Measurements from ENCODE around the gene SLC5A12.
"Not testable (repeated sequence)": the region's sequence is repeated elsewhere in the genome, so short reads cannot be mapped to it uniquely, and the experiment has no call there.

SLC5A12 gene

DNA sequence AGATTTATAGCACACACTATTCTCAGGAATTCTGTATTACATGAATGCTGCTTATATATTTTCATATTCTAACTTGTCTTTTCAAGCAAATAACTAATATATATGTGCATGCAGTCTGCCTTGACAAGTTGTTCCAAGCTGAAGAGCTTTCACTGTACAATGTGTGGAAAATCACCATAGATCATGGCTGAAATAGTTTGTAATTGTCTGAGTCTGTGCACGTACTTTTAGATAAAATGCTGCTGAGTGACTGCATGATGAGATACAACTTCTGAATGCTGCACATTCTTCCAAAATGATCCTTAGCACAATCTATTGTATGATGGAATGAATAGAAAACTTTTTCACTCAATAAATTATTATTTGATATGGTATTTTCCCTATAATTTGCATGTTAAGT lies 58.9 kb downstream of the SLC5A12 start:
- no peak for TF ChIP-seq ZFX (IDR thresholded peaks at IDR 0.05)
- TF ChIP-seq, protein P1, sequence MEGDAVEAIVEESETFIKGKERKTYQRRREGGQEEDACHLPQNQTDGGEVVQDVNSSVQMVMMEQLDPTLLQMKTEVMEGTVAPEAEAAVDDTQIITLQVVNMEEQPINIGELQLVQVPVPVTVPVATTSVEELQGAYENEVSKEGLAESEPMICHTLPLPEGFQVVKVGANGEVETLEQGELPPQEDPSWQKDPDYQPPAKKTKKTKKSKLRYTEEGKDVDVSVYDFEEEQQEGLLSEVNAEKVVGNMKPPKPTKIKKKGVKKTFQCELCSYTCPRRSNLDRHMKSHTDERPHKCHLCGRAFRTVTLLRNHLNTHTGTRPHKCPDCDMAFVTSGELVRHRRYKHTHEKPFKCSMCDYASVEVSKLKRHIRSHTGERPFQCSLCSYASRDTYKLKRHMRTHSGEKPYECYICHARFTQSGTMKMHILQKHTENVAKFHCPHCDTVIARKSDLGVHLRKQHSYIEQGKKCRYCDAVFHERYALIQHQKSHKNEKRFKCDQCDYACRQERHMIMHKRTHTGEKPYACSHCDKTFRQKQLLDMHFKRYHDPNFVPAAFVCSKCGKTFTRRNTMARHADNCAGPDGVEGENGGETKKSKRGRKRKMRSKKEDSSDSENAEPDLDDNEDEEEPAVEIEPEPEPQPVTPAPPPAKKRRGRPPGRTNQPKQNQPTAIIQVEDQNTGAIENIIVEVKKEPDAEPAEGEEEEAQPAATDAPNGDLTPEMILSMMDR (conservative IDR thresholded peaks at IDR 0.05), result no peak
- H3K27ac ChIP-seq, result no peak overlapping the region

- no peak overlapping the region for H3K27ac ChIP-seq
- TF ChIP-seq ZFX (IDR thresholded peaks at IDR 0.05), result no peak
- TF ChIP-seq, protein P1 (conservative IDR thresholded peaks at IDR 0.05), result no peak
Observed at GRCh38 chr11:26655287-26655686, 66.6 kb downstream of the SLC5A12 start.

DNA sequence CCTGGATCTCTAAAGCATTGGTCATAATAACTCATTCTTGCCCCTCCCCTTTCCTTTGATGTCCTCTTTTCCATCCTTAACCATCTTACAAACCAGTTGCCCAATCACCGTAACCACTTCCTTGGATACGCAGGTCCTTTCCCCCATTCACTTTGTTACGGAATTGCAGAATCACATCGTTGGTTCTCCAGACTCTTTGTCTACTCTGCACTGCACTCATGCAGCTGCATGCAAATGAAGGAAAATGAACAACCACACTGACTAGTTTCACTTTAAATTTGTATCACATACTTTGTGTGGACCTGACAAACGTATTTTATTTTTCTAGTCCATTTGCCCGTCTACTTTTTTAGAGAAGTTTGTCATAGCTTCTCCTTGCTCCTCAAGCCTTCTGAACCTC lies 69.9 kb downstream of the SLC5A12 start:
- no peak overlapping the region for H3K27ac ChIP-seq
- TF ChIP-seq, protein P1 (conservative IDR thresholded peaks at IDR 0.05), result no peak
- no peak for TF ChIP-seq ZFX (IDR thresholded peaks at IDR 0.05)

- TF ChIP-seq, protein P1 (conservative IDR thresholded peaks at IDR 0.05), result peak; percentile 91
- TF ChIP-seq ZFX (IDR thresholded peaks at IDR 0.05), result no peak
- no peak overlapping the region for H3K27ac ChIP-seq
Observed at GRCh38 chr11:26649884-26650283, 72.0 kb downstream of the SLC5A12 start.

DNA sequence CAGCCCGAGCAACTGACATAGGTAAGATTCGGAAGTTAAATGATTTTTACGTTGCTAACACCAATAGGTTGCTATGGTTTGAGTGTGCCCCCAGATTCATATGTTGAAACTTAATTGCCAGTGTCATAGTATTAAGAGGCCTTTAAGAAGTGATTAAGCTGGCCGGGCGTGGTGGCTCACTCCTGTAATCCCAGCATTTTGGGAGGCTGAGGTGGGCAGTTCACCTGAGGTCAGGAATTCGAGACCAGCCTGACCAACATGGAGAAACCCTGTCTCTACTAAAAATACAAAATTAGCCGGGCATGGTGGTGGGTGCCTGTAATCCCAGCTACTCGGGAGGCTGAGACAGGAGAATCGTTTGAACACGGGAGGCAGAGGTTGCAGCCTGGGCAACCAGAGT lies 78.5 kb downstream of the SLC5A12 start:
- H3K27ac ChIP-seq, result not testable (repeated sequence)

GRCh38 chr11:26632691-26633159 lies 89.1 kb downstream of the SLC5A12 start:
- no peak overlapping the region for H3K27ac ChIP-seq

GRCh38 chr11:26626346-26626745 lies 95.5 kb downstream of the SLC5A12 start:
- H3K27ac ChIP-seq, result no peak overlapping the region
- TF ChIP-seq ZFX (IDR thresholded peaks at IDR 0.05), result no peak
- TF ChIP-seq, protein P1 (conservative IDR thresholded peaks at IDR 0.05), result no peak

More at GRCh38 chr11:26632691-26633159, 89.1 kb downstream of the SLC5A12 start:
- TF ChIP-seq, protein P1 (conservative IDR thresholded peaks at IDR 0.05), result no peak
- TF ChIP-seq ZFX (IDR thresholded peaks at IDR 0.05), result no peak

DNA sequence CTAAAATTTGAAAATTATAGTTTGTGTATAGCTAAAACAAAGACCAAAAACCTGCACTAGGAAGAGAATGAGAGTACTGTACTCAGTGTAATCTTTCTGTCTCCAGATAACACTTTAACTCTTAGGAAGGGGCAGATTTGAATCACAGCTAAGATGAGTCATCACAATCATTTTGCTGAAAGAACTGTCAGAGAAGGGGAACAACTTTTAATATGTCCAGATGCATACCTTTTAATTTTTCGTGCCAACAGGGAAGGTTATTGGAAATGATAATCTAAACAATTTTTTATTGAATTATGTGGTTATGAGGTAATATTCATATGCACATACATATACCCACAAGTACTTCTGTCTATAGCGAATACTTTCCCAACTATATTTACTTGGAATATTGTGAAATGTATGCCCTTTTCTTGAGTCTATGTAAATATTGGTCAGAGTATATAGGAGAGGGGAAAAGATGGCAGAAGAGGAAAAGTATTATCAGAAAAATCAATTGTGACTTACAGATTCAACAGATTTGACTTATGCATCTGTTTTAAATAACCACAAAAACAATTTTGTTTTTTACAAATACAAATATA lies 98.7 kb downstream of the SLC5A12 start:
- no peak overlapping the region for H3K27ac ChIP-seq
- TF ChIP-seq ZFX (IDR thresholded peaks at IDR 0.05), result no peak
- TF ChIP-seq, protein P1 (conservative IDR thresholded peaks at IDR 0.05), result no peak

Measured in C4-2B (cell line).